Measurements from ENCODE around the gene PRKCZ.

The PRKCZ gene

DNA sequence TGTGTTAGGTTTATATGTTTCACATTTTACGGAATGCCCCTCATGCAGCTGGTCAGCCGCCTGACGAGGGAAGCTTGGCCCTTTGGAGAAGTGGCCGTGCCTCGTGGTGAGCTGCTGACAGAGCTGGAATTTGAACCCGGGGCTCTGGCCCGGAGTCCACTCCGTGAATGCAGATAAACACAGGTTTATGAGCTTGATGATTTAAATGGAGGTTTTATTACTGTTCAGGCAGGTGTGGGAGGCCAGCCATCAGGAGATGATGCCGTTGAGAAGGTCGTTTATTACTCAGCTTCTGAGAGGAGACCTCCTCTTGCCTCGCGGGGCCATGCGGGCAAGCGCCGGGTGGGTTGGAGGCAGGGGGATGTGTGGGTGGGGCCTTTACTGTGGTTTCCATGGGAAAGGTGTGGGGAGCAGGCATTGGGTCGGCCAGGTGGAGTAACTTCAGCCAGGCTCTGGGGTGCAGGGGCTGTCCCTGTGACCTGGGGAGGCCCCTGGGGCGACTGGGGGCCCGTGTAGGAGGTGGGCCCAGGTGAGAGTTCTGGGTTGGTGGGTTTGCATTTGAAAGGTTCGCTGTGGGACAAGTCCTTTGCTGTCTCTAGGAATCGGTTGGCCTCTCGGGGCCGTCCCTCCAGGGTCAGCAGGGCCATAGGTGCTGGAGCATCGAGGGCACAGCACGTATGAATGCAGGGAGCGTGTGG is 22.0 kb downstream of the PRKCZ start:
- no peak for DNase-seq (ENCODE audit: low read depth)
- TF ChIP-seq, protein P1, sequence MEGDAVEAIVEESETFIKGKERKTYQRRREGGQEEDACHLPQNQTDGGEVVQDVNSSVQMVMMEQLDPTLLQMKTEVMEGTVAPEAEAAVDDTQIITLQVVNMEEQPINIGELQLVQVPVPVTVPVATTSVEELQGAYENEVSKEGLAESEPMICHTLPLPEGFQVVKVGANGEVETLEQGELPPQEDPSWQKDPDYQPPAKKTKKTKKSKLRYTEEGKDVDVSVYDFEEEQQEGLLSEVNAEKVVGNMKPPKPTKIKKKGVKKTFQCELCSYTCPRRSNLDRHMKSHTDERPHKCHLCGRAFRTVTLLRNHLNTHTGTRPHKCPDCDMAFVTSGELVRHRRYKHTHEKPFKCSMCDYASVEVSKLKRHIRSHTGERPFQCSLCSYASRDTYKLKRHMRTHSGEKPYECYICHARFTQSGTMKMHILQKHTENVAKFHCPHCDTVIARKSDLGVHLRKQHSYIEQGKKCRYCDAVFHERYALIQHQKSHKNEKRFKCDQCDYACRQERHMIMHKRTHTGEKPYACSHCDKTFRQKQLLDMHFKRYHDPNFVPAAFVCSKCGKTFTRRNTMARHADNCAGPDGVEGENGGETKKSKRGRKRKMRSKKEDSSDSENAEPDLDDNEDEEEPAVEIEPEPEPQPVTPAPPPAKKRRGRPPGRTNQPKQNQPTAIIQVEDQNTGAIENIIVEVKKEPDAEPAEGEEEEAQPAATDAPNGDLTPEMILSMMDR (IDR thresholded peaks at IDR 0.05; ENCODE audit: insufficient read depth, low read depth, low read length, missing control alignments) = no peak

DNA sequence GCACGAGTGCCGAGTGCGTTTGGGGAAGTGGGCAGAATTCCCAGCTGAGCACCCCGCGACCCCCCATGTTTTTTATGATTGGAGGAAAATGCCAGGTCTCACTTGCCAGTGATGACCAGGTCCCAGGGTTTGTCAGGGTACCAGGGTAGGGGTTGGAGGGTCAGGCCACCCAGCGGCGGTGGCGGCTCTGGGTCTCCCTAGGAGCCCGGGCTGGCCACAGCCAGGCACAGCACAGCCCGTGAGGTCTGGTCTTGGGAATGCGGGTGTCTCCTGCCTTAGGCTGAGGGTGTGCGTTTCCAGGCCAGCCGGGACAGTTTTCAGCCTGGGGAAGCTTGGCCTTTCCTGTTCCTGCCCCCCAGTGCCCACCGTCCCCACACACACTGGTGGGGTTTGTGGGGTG is 22.7 kb downstream of the PRKCZ start:
- TF ChIP-seq, protein P1 (IDR thresholded peaks at IDR 0.05; ENCODE audit: insufficient read depth, low read depth, low read length, missing control alignments) = no peak
- no peak for DNase-seq (ENCODE audit: low read depth)
- H3K4me3 ChIP-seq (ENCODE audit: low read depth, low read length) = no peak overlapping the region

More for the DNA sequence above, 22.0 kb downstream of the PRKCZ start:
- H3K4me3 ChIP-seq (ENCODE audit: low read depth, low read length) = no peak overlapping the region

DNA sequence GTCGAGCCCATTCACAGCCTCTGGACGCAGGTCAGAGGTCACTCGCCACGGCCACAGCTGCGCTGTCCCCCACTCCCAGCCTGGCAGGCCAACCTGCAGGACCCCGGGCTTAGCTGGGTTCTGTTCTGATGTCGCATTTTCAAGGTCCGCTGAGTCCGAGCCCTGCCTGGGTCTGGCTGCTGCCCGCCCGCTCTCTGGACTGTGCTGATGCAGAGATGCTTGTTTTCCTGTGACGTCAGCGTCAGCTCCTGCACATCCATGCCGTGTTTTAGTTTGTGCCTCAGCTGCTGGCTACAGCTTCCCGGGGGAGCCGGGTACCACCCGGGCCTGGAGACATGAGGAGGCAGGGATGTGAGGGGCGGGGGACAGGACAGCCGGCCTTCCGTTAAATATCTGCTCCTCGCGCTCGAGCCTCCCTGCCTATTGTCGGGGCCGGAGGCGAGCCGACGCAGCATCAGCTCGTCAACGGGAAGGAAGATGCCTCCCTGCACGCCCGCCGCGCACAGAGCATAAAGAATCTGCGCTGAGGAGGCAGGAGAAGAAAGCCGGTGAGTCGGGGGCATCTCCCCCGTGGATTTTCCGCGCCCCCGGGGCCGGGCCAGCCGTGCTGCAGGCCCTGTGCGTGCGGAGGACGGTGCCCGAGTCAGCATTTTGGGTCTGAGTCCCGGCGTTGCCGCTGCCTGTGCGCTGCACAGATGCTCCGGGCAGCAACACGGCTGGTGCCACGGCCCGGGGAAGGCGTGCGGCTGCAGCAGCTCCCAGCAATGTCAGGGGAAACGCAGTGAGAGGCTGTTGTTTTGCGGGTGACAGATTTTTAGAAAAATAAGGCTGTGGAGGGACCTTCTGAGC is 23.4 kb downstream of the PRKCZ start:
- DNase-seq (ENCODE audit: low read depth) = no peak
- H3K4me3 ChIP-seq (ENCODE audit: low read depth, low read length) = no peak overlapping the region
- TF ChIP-seq, protein P1 (IDR thresholded peaks at IDR 0.05; ENCODE audit: insufficient read depth, low read depth, low read length, missing control alignments) = no peak

DNA sequence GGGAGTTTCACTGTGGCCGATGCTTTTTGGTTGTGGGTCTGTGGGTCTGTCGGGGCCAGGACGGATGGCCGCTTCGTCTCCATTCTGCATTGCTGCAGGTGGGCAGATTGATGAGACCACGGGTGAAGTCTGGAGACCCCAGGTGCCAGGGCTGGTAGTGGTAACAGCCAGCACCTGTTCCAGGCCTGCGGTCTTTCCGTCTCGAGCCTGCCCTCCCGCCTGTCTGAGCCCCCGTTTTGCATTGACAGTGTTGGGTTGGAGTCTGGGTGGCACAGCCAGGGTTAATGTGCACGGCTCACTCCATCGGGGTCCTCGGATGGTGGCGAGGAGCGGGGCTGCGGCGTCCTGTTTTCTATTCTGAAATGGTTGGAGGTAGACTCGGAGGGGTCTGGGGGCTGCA is 24.2 kb downstream of the PRKCZ start:
- no peak overlapping the region for H3K4me3 ChIP-seq (ENCODE audit: low read depth, low read length)
- DNase-seq (ENCODE audit: low read depth) = no peak
- TF ChIP-seq, protein P1 (IDR thresholded peaks at IDR 0.05; ENCODE audit: insufficient read depth, low read depth, low read length, missing control alignments) = no peak

DNA sequence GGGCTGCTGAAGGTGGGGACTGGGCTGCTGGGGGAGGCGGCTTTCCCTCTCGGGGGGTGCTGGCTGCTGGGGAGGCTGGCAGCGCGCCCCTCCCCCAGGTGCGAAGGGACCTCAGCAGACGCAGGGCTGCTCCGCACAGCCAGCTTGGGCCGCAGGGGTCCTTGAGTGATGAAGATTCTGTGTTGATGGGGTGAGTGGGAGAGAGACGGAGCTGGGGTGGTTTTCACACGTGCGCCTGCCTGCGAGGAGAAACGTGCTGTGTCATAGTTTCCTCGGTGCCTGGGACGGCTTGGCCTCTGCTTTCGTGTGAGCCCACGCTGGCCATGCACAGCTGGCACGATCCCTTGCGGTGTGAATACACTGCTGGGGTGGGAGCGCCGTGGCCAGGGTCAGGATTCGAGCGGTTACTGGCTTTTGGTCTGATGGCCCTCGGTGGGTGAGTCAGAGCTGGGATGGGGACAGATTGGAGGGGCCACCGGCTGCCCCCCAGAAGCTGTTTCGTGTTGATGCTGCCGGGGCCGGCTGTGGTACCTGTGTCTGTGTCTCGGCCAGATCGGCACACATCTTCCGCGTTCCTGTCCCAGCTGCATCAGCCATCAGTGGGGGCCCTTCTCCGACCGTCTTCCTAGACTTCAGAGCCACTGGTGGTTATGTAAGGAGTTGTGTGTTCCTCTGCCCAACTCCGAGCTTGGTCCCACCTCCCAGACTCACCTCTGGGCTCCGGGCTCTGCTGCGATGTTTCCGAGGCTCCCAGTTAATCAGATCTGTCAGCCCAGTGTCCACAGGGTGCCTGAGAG is 24.9 kb downstream of the PRKCZ start:
- no peak for DNase-seq (ENCODE audit: low read depth)
- TF ChIP-seq, protein P1 (IDR thresholded peaks at IDR 0.05; ENCODE audit: insufficient read depth, low read depth, low read length, missing control alignments) = no peak
- H3K4me3 ChIP-seq (ENCODE audit: low read depth, low read length) = no peak overlapping the region

DNA sequence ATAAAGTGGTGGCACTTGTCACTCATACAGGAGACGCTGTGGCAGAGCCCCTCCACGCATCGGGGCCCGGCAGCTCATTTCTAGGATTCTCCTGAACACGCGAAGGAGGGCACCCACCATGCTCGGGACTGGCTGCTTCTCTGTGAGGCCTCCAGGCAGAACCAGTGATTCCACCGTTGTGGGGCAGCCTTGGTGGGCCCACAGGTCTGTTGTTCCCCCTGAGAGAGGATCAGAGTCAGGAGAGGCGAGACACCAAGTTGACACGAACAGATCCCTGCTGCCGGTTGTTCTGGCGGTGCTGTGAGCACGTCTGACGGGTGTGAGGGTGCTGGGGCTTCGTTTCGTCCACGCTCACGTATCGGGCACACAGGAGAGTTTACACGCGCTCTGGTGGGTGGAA is 26.6 kb downstream of the PRKCZ start:
- H3K4me3 ChIP-seq (ENCODE audit: low read depth, low read length) = no peak overlapping the region
- DNase-seq (ENCODE audit: low read depth) = no peak
- TF ChIP-seq, protein P1 (IDR thresholded peaks at IDR 0.05; ENCODE audit: insufficient read depth, low read depth, low read length, missing control alignments) = no peak
